Cardiac muscle cell (in vitro differentiated cells and primary cell): ENCODE measurements around the gene CPAMD8. TPM values are rescaled to one million over a fixed set of nuclear protein-coding genes. Genes with fewer than 3 reads are reported as not detected.
A peak's percentile ranks its signal among the peaks of the same experiment; 100 is the strongest.

Experiments used
- DNase-seq, 2 donors: peaks; one replicate each; pipeline versions ENCODE4 v3.0.0 to v3.0.0-alpha.2; 2010 to 2017; ENCODE audit warnings: low read depth in 1 of 2, low spot score in 1 of 2
- H3K27ac ChIP-seq: fragments of 200-600 bp; sonication (generic); 2 replicates; pipeline ENCODE4 v1.5.1; 2016
- H3K27me3 ChIP-seq: fragments of 200-600 bp; sonication (generic); 2 replicates; pipeline ENCODE4 v1.6.0; 2016; ENCODE audit warnings: control low read depth
- H3K36me3 ChIP-seq: fragments of 200-600 bp; sonication (generic); 2 replicates; pipeline ENCODE4 v1.5.1; 2016; ENCODE audit warnings: control low read depth
- H3K4me1 ChIP-seq: fragments of 200-600 bp; sonication (generic); 2 replicates; pipeline ENCODE4 v1.8.1; 2017; ENCODE audit warnings: low read depth, mild to moderate bottlenecking, mixed run types
- H3K4me3 ChIP-seq: fragments of 200-600 bp; sonication (generic); 2 replicates; pipeline ENCODE4 v1.5.1; 2016; ENCODE audit warnings: mild to moderate bottlenecking
- H3K9me3 ChIP-seq: fragments of 200-600 bp; sonication (generic); 2 replicates; pipeline ENCODE4 v1.5.1; 2017; ENCODE audit warnings: low read depth, mild to moderate bottlenecking, control low read depth
- CTCF ChIP-seq: IDR thresholded peaks from 2 replicates; pipeline ENCODE4 v1.5.1; 2012; ENCODE audit warnings: low read depth, mild to moderate bottlenecking, low read length
- polyA plus RNA-seq: library from polyadenylated mRNA; unstranded; fragments of >200 nt; fragmentation: Nextera tagmentation; extraction: Ambion mirVana; gene quantifications from 2 replicates; pipeline ENCODE4 v1.2.1, GENCODE V29; 2016
- total RNA-seq: library from RNA; depleted of rRNA; stranded (reverse); fragments of >200 nt; gene quantifications from 2 replicates; pipeline ENCODE4 v1.2.3, GENCODE V29; 2016

Gene CPAMD8
- total and polyA plus RNA-seq, 2 experiments from 2014 or later = 18.1 to 53.4 TPM

DNA sequence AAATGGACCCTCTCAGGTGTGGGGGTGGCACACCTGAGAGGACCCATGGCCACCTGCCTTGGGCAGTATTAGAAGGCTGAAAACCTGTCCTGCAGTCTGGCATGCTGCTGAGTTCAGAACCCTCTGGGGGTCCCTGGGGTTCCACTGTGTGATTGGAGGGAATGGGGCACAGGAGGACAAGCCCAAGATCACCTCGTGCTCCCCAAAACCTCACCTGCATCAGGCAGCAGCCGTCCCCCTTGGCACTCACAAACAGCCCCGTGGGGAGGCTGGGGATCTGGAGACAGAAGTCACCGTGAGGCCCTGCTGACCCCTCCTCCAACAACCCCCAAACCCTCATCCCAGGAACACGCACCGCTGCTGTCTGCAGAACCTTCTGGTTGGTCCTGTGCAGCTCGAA is 123.3 kb downstream of the CPAMD8 start:
- no peaks in the 10 kb centered on the region for H3K27me3 ChIP-seq
- H3K4me1 ChIP-seq = no peaks in the 10 kb centered on the region
- H3K36me3 ChIP-seq = no peaks in the 10 kb centered on the region
- no peak overlapping the region for H3K4me3 ChIP-seq
- no peak for TF ChIP-seq CTCF
- H3K27ac ChIP-seq = no peak overlapping the region
- no peaks in the 10 kb centered on the region for H3K9me3 ChIP-seq
- DNase-seq = no peak

DNA sequence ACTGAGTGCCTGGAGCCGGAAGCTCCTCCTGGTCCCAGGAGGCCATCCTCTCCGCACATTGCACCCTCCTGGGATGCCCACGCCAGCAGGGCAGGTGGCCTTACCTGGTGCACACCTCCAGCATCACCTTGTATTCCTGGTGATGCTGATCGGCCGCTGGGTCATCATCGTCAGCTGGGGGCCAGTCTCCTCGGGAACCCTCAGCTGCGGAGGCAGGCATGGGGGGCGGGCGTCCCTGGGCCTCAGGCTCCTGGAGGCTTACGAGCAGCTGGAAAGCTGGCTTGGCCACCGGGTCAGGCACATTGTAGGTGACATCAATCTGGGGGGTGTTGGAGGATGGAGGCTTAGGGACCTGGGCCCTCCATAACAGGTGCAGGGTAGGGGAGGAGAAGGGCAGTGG is 124.1 kb downstream of the CPAMD8 start:
- Histone ChIP-seq H3K4me1 (no peaks in the 10 kb centered on the region), H3K27ac (no peak overlapping the region), H3K9me3 (no peaks in the 10 kb centered on the region), H3K4me3 (no peak overlapping the region), H3K36me3 (no peaks in the 10 kb centered on the region), H3K27me3 (no peaks in the 10 kb centered on the region)
- no peak for TF ChIP-seq CTCF
- no peak for DNase-seq

- no peaks in the 10 kb centered on the region for H3K36me3 ChIP-seq
- no peak for DNase-seq
- no peak overlapping the region for H3K27ac ChIP-seq
- no peak for TF ChIP-seq CTCF
- no peaks in the 10 kb centered on the region for H3K4me1 ChIP-seq
- no peaks in the 10 kb centered on the region for H3K27me3 ChIP-seq
- no peak overlapping the region for H3K4me3 ChIP-seq
- no peaks in the 10 kb centered on the region for H3K9me3 ChIP-seq
Measured at GRCh38 chr19:16901491-16902175, 125.0 kb downstream of the CPAMD8 start.

DNA sequence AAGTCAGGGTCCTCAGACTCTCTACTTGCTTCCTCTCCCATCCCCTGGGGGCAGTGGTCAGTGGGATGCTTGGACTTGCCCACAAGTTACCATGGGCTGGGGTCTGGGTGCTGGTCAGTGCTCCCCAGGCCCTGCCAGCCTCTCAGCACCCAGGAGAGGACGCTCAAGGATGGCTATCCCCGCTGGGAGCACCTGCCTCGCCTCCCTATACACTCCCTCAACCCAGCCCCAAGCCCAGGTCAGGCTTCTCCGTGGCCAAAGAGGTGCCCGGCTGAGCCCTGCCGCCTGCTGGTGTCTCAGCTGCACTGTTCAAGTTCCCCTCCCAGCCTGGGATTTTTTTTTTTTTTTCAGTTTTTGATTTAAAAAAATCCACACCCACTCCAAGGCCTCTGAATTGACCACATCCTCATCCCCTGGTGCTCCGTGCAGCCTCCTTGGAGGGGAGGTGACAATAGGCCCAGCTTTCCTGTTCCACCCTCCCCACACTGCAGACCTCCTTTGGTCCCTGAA is 127.0 kb downstream of the CPAMD8 start:
- Histone ChIP-seq H3K27me3 (no peaks in the 10 kb centered on the region), H3K27ac (no peak overlapping the region), H3K4me3 (no peak overlapping the region), H3K4me1 (no peaks in the 10 kb centered on the region), H3K9me3 (no peaks in the 10 kb centered on the region), H3K36me3 (no peaks in the 10 kb centered on the region)
- DNase-seq = peak; percentile 45 to 62
- TF ChIP-seq CTCF = peak; percentile 70

DNA sequence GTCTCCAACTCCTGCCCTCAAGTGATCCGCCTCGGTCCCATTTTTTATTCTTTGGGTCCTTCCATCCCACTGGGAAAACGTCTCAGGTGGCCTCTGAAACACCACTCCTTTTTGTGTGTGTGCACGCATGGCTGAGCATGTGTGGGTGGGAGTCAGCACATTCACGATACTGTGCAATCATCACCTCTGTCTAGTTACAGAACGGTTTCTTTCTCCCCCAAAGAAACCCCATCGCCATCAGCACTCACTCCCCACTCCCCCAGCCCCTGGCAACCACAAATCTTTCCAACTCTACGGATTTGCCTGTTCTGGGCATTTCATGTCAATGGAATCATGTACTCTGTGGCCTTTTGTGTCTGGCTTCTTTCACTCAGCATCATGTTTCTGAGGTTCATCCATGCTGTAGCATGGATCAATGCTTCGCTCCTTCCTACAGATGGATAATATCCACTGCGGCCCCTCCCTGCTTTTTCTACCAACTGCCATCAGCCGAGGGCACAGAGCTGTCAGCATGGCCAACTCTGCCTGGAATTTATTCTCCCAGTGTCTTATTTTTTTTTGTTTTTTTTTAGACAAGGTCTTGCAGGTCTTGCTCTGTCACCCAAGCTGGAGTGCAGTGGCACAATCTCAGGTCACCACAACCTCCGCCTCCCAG is 128.1 kb downstream of the CPAMD8 start:
- no peak for TF ChIP-seq CTCF
- H3K4me3 ChIP-seq = no peak overlapping the region
- H3K4me1 ChIP-seq = no peaks in the 10 kb centered on the region
- DNase-seq = no peak
- H3K9me3 ChIP-seq = no peaks in the 10 kb centered on the region
- no peak overlapping the region for H3K27ac ChIP-seq
- H3K27me3 ChIP-seq = no peaks in the 10 kb centered on the region
- no peaks in the 10 kb centered on the region for H3K36me3 ChIP-seq
